Measurements from ENCODE around the gene SH3PXD2B.

Gene SH3PXD2B

GRCh38 chr5:172454358-172455086, at the start of gene SH3PXD2B:
TSS of gene SH3PXD2B (minus strand) at chr5:172454525. CDS start at chr5:172454352, 173 bp downstream.
- peak; percentile 44 for DNase-seq

GRCh38 chr5:172502969-172503368, 48.6 kb upstream of the SH3PXD2B start:
- no peak for DNase-seq

GRCh38 chr5:172502410-172502809, 48.1 kb upstream of the SH3PXD2B start:
- no peak for DNase-seq

GRCh38 chr5:172501708-172502320, 47.5 kb upstream of the SH3PXD2B start:
- no peak for DNase-seq

- DNase-seq, result no peak
Observed at GRCh38 chr5:172499287-172499686, 45.0 kb upstream of the SH3PXD2B start.

GRCh38 chr5:172498431-172499129, 44.3 kb upstream of the SH3PXD2B start:
- DNase-seq, result no peak

GRCh38 chr5:172497591-172498255, 43.4 kb upstream of the SH3PXD2B start:
- no peak for DNase-seq

- no peak for DNase-seq
Observed at GRCh38 chr5:172496671-172497371, 42.5 kb upstream of the SH3PXD2B start.

GRCh38 chr5:172494630-172495505, 40.5 kb upstream of the SH3PXD2B start:
- no peak for DNase-seq

GRCh38 chr5:172493906-172494305, 39.6 kb upstream of the SH3PXD2B start:
- no peak for DNase-seq

- no peak for DNase-seq
Observed at GRCh38 chr5:172493461-172493860, 39.1 kb upstream of the SH3PXD2B start.

GRCh38 chr5:172493002-172493401, 38.7 kb upstream of the SH3PXD2B start:
- no peak for DNase-seq

GRCh38 chr5:172492097-172492840, 37.9 kb upstream of the SH3PXD2B start:
- DNase-seq, result no peak

GRCh38 chr5:172491481-172491880, 37.2 kb upstream of the SH3PXD2B start:
- DNase-seq, result no peak

GRCh38 chr5:172490514-172491461, 36.5 kb upstream of the SH3PXD2B start:
- no peak for DNase-seq

GRCh38 chr5:172488221-172488620, 33.9 kb upstream of the SH3PXD2B start:
- no peak for DNase-seq

- DNase-seq, result no peak
Observed at GRCh38 chr5:172487671-172488070, 33.3 kb upstream of the SH3PXD2B start.

GRCh38 chr5:172486912-172487311, 32.6 kb upstream of the SH3PXD2B start:
- no peak for DNase-seq

- no peak for DNase-seq
Observed at GRCh38 chr5:172486451-172486850, 32.1 kb upstream of the SH3PXD2B start.
